Measurements from ENCODE around the gene AKAP7.

The AKAP7 gene

GRCh38 chr6:131206463-131207251, 71.4 kb downstream of the AKAP7 start:
- no peak for DNase-seq

- no peak for DNase-seq
Measured at GRCh38 chr6:131208787-131209186, 73.5 kb downstream of the AKAP7 start.

- no peak for DNase-seq
Measured at GRCh38 chr6:131210469-131210868, 75.2 kb downstream of the AKAP7 start.

GRCh38 chr6:131212024-131212423, 76.8 kb downstream of the AKAP7 start:
- no peak for DNase-seq

- no peak for DNase-seq
Measured at GRCh38 chr6:131212913-131213312, 77.6 kb downstream of the AKAP7 start.

GRCh38 chr6:131213501-131213990, 78.3 kb downstream of the AKAP7 start:
- DNase-seq, result no peak

GRCh38 chr6:131215219-131215618, 80.0 kb downstream of the AKAP7 start:
- no peak for DNase-seq

- no peak for DNase-seq
Measured at GRCh38 chr6:131216246-131216645, 81.0 kb downstream of the AKAP7 start.

- no peak for DNase-seq
Measured at GRCh38 chr6:131222773-131223172, 87.5 kb downstream of the AKAP7 start.

- DNase-seq, result no peak
Measured at GRCh38 chr6:131223416-131223815, 88.1 kb downstream of the AKAP7 start.

GRCh38 chr6:131225127-131225526, 89.9 kb downstream of the AKAP7 start:
- DNase-seq, result no peak

GRCh38 chr6:131225959-131226358, 90.7 kb downstream of the AKAP7 start:
- DNase-seq, result no peak

- no peak for DNase-seq
Measured at GRCh38 chr6:131226459-131227157, 91.3 kb downstream of the AKAP7 start.

- DNase-seq, result no peak
Measured at GRCh38 chr6:131227158-131227543, 91.9 kb downstream of the AKAP7 start.

GRCh38 chr6:131231103-131231502, 95.8 kb downstream of the AKAP7 start:
- DNase-seq, result no peak

- DNase-seq, result no peak
Measured at GRCh38 chr6:131231891-131232290, 96.6 kb downstream of the AKAP7 start.

- DNase-seq, result no peak
Measured at GRCh38 chr6:131244942-131245341, 109.7 kb downstream of the AKAP7 start.

- no peak for DNase-seq
Measured at GRCh38 chr6:131250122-131250521, 114.9 kb downstream of the AKAP7 start.

- DNase-seq, result no peak
Measured at GRCh38 chr6:131250936-131251335, 115.7 kb downstream of the AKAP7 start.

GRCh38 chr6:131251590-131252199, 116.4 kb downstream of the AKAP7 start:
- no peak for DNase-seq

GRCh38 chr6:131255434-131255833, 120.2 kb downstream of the AKAP7 start:
- no peak for DNase-seq

GRCh38 chr6:131255911-131256310, 120.6 kb downstream of the AKAP7 start:
- no peak for DNase-seq

GRCh38 chr6:131257104-131257503, 121.8 kb downstream of the AKAP7 start:
- no peak for DNase-seq
